ENCODE measurements around the gene CLN3. TPM values are rescaled to one million over a fixed set of nuclear protein-coding genes. Genes with fewer than 3 reads are reported as not detected.
"Not testable (repeated sequence)": the region's sequence is repeated elsewhere in the genome, so short reads cannot be mapped to it uniquely, and the experiment has no call there.

The CLN3 gene
- polyA plus RNA-seq, 4 donors: 4.7 to 81.3 (median 20.3) TPM

GRCh38 chr16:28492511-28492910, 637 bp upstream of the CLN3 start:
- H3K4me3 ChIP-seq (ENCODE audit: low read depth in 1 of 3, low read length in 3 of 3): no peak overlapping the region
- DNase-seq (no peak), FAIRE-seq (no peak)
- H3K27me3 ChIP-seq (ENCODE audit: control insufficient read depth in 3 of 3, insufficient read depth in 3 of 3, low read length in 3 of 3): no peaks in the 10 kb centered on the region
- peaks cover 0 to 19% (median 0%) of the 10 kb centered on the region in 3 donors for H3K36me3 ChIP-seq (ENCODE audit: control insufficient read depth in 3 of 3, insufficient read depth in 2 of 3, low read depth in 1 of 3, low read length in 3 of 3)
- peaks cover 0 to 17% (median 0%) of the 10 kb centered on the region in 3 donors for H3K4me1 ChIP-seq (ENCODE audit: control insufficient read depth in 3 of 3, insufficient read depth in 2 of 3, low read depth in 1 of 3, low read length in 2 of 3)
- no peaks in the 10 kb centered on the region for H3K9me3 ChIP-seq (ENCODE audit: control insufficient read depth in 2 of 2, insufficient read depth in 1 of 2, low read depth in 1 of 2, low read length in 1 of 2)
- 35 to 46% (median 45%) methylated on average over 4 of the region's 4 CpGs for WGBS, 3 donors
- peak overlapping the region; percentile 94 to 95 (median 95) for H3K27ac ChIP-seq (ENCODE audit: low read depth in 1 of 3, low read length in 2 of 3)

- no peak for FAIRE-seq
- Histone ChIP-seq H3K27me3 (ENCODE audit: control insufficient read depth in 3 of 3, insufficient read depth in 3 of 3, low read length in 3 of 3) (no peaks in the 10 kb centered on the region), H3K36me3 (ENCODE audit: control insufficient read depth in 3 of 3, insufficient read depth in 2 of 3, low read depth in 1 of 3, low read length in 3 of 3) (peaks cover 0 to 27% (median 2%) of the 10 kb centered on the region in 3 donors), H3K4me3 (ENCODE audit: low read depth in 1 of 3, low read length in 3 of 3) (peak overlapping the region; percentile 67 to 100 (median 97)), H3K27ac (ENCODE audit: low read depth in 1 of 3, low read length in 2 of 3) (peak overlapping the region; percentile 94 to 95 (median 95)), H3K4me1 (ENCODE audit: control insufficient read depth in 3 of 3, insufficient read depth in 2 of 3, low read depth in 1 of 3, low read length in 2 of 3) (peaks cover 0 to 17% (median 0%) of the 10 kb centered on the region in 3 donors), H3K9me3 (ENCODE audit: control insufficient read depth in 2 of 2, insufficient read depth in 1 of 2, low read depth in 1 of 2, low read length in 1 of 2) (no peaks in the 10 kb centered on the region)
- DNase-seq: peak in 1 of 2 donors; percentile 63
- 0 to 1% (median 1%) methylated on average over 37 to 42 of the region's 42 CpGs for WGBS, 3 donors
Observed at GRCh38 chr16:28491230-28491969, 474 bp downstream of the CLN3 start.

- Histone ChIP-seq H3K4me1 (ENCODE audit: control insufficient read depth in 3 of 3, insufficient read depth in 2 of 3, low read depth in 1 of 3, low read length in 2 of 3) (no peaks in the 10 kb centered on the region), H3K9me3 (ENCODE audit: control insufficient read depth in 2 of 2, insufficient read depth in 1 of 2, low read depth in 1 of 2, low read length in 1 of 2) (no peaks in the 10 kb centered on the region), H3K27me3 (ENCODE audit: control insufficient read depth in 3 of 3, insufficient read depth in 3 of 3, low read length in 3 of 3) (no peaks in the 10 kb centered on the region), H3K4me3 (ENCODE audit: low read depth in 1 of 3, low read length in 3 of 3) (no peak overlapping the region), H3K36me3 (ENCODE audit: control insufficient read depth in 3 of 3, insufficient read depth in 2 of 3, low read depth in 1 of 3, low read length in 3 of 3) (peaks cover 0 to 59% (median 12%) of the 10 kb centered on the region in 3 donors), H3K27ac (ENCODE audit: low read depth in 1 of 3, low read length in 2 of 3) (no peak overlapping the region)
- WGBS, 3 donors: 93 to 100% (median 96%) methylated on average over 5 of the region's 5 CpGs
- no peak for FAIRE-seq
- DNase-seq: no peak
Observed at GRCh38 chr16:28486266-28486665, 5.6 kb downstream of the CLN3 start.

- WGBS, 3 donors: 95 to 97% (median 96%) methylated on average over 5 of the region's 5 CpGs
Observed at GRCh38 chr16:28483361-28483760, 8.5 kb downstream of the CLN3 start.

GRCh38 chr16:28482026-28482425, 9.8 kb downstream of the CLN3 start:
- Histone ChIP-seq H3K27ac (ENCODE audit: low read depth in 1 of 3, low read length in 2 of 3) (no peak overlapping the region), H3K27me3 (ENCODE audit: control insufficient read depth in 3 of 3, insufficient read depth in 3 of 3, low read length in 3 of 3) (no peaks in the 10 kb centered on the region), H3K4me3 (ENCODE audit: low read depth in 1 of 3, low read length in 3 of 3) (no peak overlapping the region), H3K4me1 (ENCODE audit: control insufficient read depth in 3 of 3, insufficient read depth in 2 of 3, low read depth in 1 of 3, low read length in 2 of 3) (peaks cover 0 to 2% (median 0%) of the 10 kb centered on the region in 3 donors), H3K36me3 (ENCODE audit: control insufficient read depth in 3 of 3, insufficient read depth in 2 of 3, low read depth in 1 of 3, low read length in 3 of 3) (peaks cover 2 to 67% (median 19%) of the 10 kb centered on the region in 3 donors), H3K9me3 (ENCODE audit: control insufficient read depth in 2 of 2, insufficient read depth in 1 of 2, low read depth in 1 of 2, low read length in 1 of 2) (no peaks in the 10 kb centered on the region)
- no peak for FAIRE-seq
- DNase-seq: no peak
- 93 to 96% (median 96%) methylated on average over 10 to 13 of the region's 13 CpGs for WGBS, 3 donors

More at GRCh38 chr16:28483361-28483760, 8.5 kb downstream of the CLN3 start:
- H3K36me3 ChIP-seq (ENCODE audit: control insufficient read depth in 3 of 3, insufficient read depth in 2 of 3, low read depth in 1 of 3, low read length in 3 of 3): peaks cover 0 to 63% (median 16%) of the 10 kb centered on the region in 3 donors
- not testable (repeated sequence) for DNase-seq; FAIRE-seq; H3K27ac ChIP-seq (ENCODE audit: low read depth in 1 of 3, low read length in 2 of 3); H3K9me3 ChIP-seq (ENCODE audit: control insufficient read depth in 2 of 2, insufficient read depth in 1 of 2, low read depth in 1 of 2, low read length in 1 of 2); H3K4me1 ChIP-seq (ENCODE audit: control insufficient read depth in 3 of 3, insufficient read depth in 2 of 3, low read depth in 1 of 3, low read length in 2 of 3); H3K4me3 ChIP-seq (ENCODE audit: low read depth in 1 of 3, low read length in 3 of 3); H3K27me3 ChIP-seq (ENCODE audit: control insufficient read depth in 3 of 3, insufficient read depth in 3 of 3, low read length in 3 of 3)

- no peak for DNase-seq
- Histone ChIP-seq H3K27ac (ENCODE audit: low read depth in 1 of 3, low read length in 2 of 3) (no peak overlapping the region), H3K9me3 (ENCODE audit: control insufficient read depth in 2 of 2, insufficient read depth in 1 of 2, low read depth in 1 of 2, low read length in 1 of 2) (no peaks in the 10 kb centered on the region), H3K4me3 (ENCODE audit: low read depth in 1 of 3, low read length in 3 of 3) (no peak overlapping the region), H3K36me3 (ENCODE audit: control insufficient read depth in 3 of 3, insufficient read depth in 2 of 3, low read depth in 1 of 3, low read length in 3 of 3) (peaks cover 4 to 65% (median 19%) of the 10 kb centered on the region in 3 donors), H3K27me3 (ENCODE audit: control insufficient read depth in 3 of 3, insufficient read depth in 3 of 3, low read length in 3 of 3) (no peaks in the 10 kb centered on the region), H3K4me1 (ENCODE audit: control insufficient read depth in 3 of 3, insufficient read depth in 2 of 3, low read depth in 1 of 3, low read length in 2 of 3) (peaks cover 0 to 2% (median 0%) of the 10 kb centered on the region in 3 donors)
- FAIRE-seq: no peak
- 91 to 94% (median 93%) methylated on average over 16 of the region's 16 CpGs for WGBS, 3 donors
Observed at GRCh38 chr16:28478506-28479180, 13.2 kb downstream of the CLN3 start.

- FAIRE-seq (no peak), DNase-seq (no peak)
- Histone ChIP-seq H3K4me1 (ENCODE audit: control insufficient read depth in 3 of 3, insufficient read depth in 2 of 3, low read depth in 1 of 3, low read length in 2 of 3) (peaks cover 0 to 2% (median 0%) of the 10 kb centered on the region in 3 donors), H3K27me3 (ENCODE audit: control insufficient read depth in 3 of 3, insufficient read depth in 3 of 3, low read length in 3 of 3) (no peaks in the 10 kb centered on the region), H3K9me3 (ENCODE audit: control insufficient read depth in 2 of 2, insufficient read depth in 1 of 2, low read depth in 1 of 2, low read length in 1 of 2) (no peaks in the 10 kb centered on the region), H3K36me3 (ENCODE audit: control insufficient read depth in 3 of 3, insufficient read depth in 2 of 3, low read depth in 1 of 3, low read length in 3 of 3) (peaks cover 4 to 60% (median 16%) of the 10 kb centered on the region in 3 donors), H3K27ac (ENCODE audit: low read depth in 1 of 3, low read length in 2 of 3) (no peak overlapping the region), H3K4me3 (ENCODE audit: low read depth in 1 of 3, low read length in 3 of 3) (no peak overlapping the region)
- WGBS, 3 donors: 93 to 97% (median 95%) methylated on average over 14 of the region's 14 CpGs
Observed at GRCh38 chr16:28477311-28477920, 14.5 kb downstream of the CLN3 start.

GRCh38 chr16:28475221-28475620, 16.7 kb downstream of the CLN3 start:
- Histone ChIP-seq H3K27ac (ENCODE audit: low read depth in 1 of 3, low read length in 2 of 3) (no peak overlapping the region), H3K9me3 (ENCODE audit: control insufficient read depth in 2 of 2, insufficient read depth in 1 of 2, low read depth in 1 of 2, low read length in 1 of 2) (no peaks in the 10 kb centered on the region), H3K36me3 (ENCODE audit: control insufficient read depth in 3 of 3, insufficient read depth in 2 of 3, low read depth in 1 of 3, low read length in 3 of 3) (peaks cover 4 to 54% (median 10%) of the 10 kb centered on the region in 3 donors), H3K4me3 (ENCODE audit: low read depth in 1 of 3, low read length in 3 of 3) (no peak overlapping the region), H3K4me1 (ENCODE audit: control insufficient read depth in 3 of 3, insufficient read depth in 2 of 3, low read depth in 1 of 3, low read length in 2 of 3) (no peaks in the 10 kb centered on the region), H3K27me3 (ENCODE audit: control insufficient read depth in 3 of 3, insufficient read depth in 3 of 3, low read length in 3 of 3) (no peaks in the 10 kb centered on the region)
- WGBS, 3 donors: 84 to 96% (median 93%) methylated on average over 2 of the region's 2 CpGs
- FAIRE-seq (no peak), DNase-seq (no peak)

Data from small intestine (tissue), 7 donors.